Ovary (tissue), 9 donors: ENCODE data around the gene SNCAIP. TPM values are rescaled to one million over a fixed set of nuclear protein-coding genes. Genes with fewer than 3 reads are reported as not detected.

Source experiments
- DNase-seq, 5 donors: peaks; one replicate each; pipeline ENCODE4 v3.0.0-alpha.2; 2019 to 2020
- H3K27ac ChIP-seq, 2 donors: fragments of 200-600 bp; one replicate each; pipeline versions ENCODE4 v1.5.1 to v1.8.0; 2019 to 2022
- H3K27me3 ChIP-seq: fragments of 200-600 bp; one replicate; pipeline ENCODE4 v1.8.0; 2022
- H3K36me3 ChIP-seq: fragments of 200-600 bp; sonication (generic); one replicate; pipeline ENCODE4 v1.5.1; 2019
- H3K4me1 ChIP-seq: one replicate; pipeline ENCODE4 v1.8.1; 2013; ENCODE audit warnings: mild to moderate bottlenecking, moderate library complexity; ENCODE audit not compliant: insufficient read depth
- H3K4me3 ChIP-seq: fragments of 200-600 bp; sonication (generic); one replicate; pipeline ENCODE4 v1.5.1; 2017
- H3K9me3 ChIP-seq, 2 donors: fragments of 200-600 bp in 1 of 2; sonication (generic) in 1 of 2; one replicate each; pipeline versions ENCODE4 v1.5.1 to v1.8.1; 2013 to 2019; ENCODE audit warnings: mild to moderate bottlenecking in 1 of 2, moderate library complexity in 1 of 2
- CTCF ChIP-seq, 3 donors: fragments of 450-650 bp in 2 of 3; fragments of 200-600 bp in 1 of 3; IDR thresholded peaks; one replicate each; pipeline versions ENCODE4 v1.5.1 to v1.8.0; 2016 to 2022; ENCODE audit warnings: antibody characterized with exemption in 3 of 3, mild to moderate bottlenecking in 1 of 3
- EP300 ChIP-seq: sonication (generic); formaldehyde crosslinking; IDR thresholded peaks from one replicate; pipeline ENCODE4 v1.6.1; 2017; ENCODE audit warnings: antibody characterized with exemption
- POLR2A ChIP-seq: fragments of 450-650 bp; IDR thresholded peaks from one replicate; pipeline ENCODE4 v1.6.1; 2017; ENCODE audit warnings: antibody characterized with exemption, mild to moderate bottlenecking, moderate library complexity
- WGBS, 3 donors: extraction: QIAGEN DNeasy Blood & Tissue Kit in 1 of 3; methylation state at CpG; one replicate each; pipeline versions ENCODE4 v1.1.5 to v1.1.7; 2013 to 2017; 5-methylcytosine and 5-hydroxymethylcytosine counted together
- intact Hi-C, 4 donors: fragments of 100-400 bp; cut with DNase I; formaldehyde crosslinking; loops; one replicate each; pipeline versions ENCODE4 v1.11.0 to v1.15.1; 2022 to 2023
- polyA plus RNA-seq, 2 donors: library from polyadenylated mRNA; stranded (reverse); fragments of 200-250 nt in 1 of 2; fragments of 350-450 nt in 1 of 2; fragmentation: Illumina TruSeq in 1 of 2; extraction: RNeasy Lipid Tissue Mini Kit (QIAGEN cat#74804) in 1 of 2; gene quantifications; one replicate each; pipeline ENCODE4 v1.2.3, GENCODE V29; 2013 to 2014
- total RNA-seq, 7 donors: library from RNA; depleted of rRNA in 2 of 7; stranded (reverse); fragments of >200 nt in 2 of 7; fragmentation: NEBNext Ultra II Directional in 3 of 7; extraction: Animal tissue kit (Norgen Biotek cat#: 25700) in 3 of 7; gene quantifications; one replicate each; pipeline versions ENCODE4 v1.1.0 to v1.2.4, GENCODE V29; 2016 to 2023
- donor health status: DM: no; HTN: no; CAD: no; lungs with moderate emphysema.
- donor health status: DM: no; HTN: no; CAD: no.
- donor health status: Bipolar disorder and iron deficiency.
- donor health status: DM: yes; HTN: yes; CAD: no.
- donor health status: DM: no; HTN: no; CAD: no.
- donor health status: DM: yes; HTN: yes; CAD: no.

SNCAIP gene
- total and polyA plus RNA-seq, 9 donors, result 20.4 to 92.5 (median 46.9) TPM

DNA sequence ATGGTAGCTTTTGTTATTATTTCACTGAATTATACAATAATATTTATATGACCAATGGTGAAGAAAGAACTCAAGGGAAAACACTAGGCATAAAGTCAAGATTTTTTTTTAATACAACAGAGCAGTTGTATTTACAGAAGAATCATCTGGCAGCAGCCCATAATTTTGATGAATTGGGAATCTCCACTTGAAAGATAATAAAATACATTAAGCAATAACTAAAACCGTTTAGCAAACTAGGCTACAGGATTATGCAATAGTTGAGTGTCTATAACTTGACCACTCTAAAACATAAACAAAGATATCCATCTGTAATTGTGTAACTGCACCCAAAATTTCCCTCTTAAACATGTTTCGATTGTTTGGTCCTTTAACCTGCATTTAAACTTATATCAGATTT is 80.8 kb downstream of the SNCAIP start:
- TF ChIP-seq EP300 (no peak), POLR2A (no peak), CTCF (IDR thresholded peaks at IDR 0.05) (no peak)
- Histone ChIP-seq H3K4me3 (no peak overlapping the region), H3K4me1 (peaks cover 7% of the 10 kb centered on the region), H3K27me3 (no peaks in the 10 kb centered on the region), H3K27ac (no peak overlapping the region), H3K36me3 (no peaks in the 10 kb centered on the region), H3K9me3 (no peaks in the 10 kb centered on the region)
- 46 to 50% (median 49%) methylated on average over 2 of the region's 2 CpGs for WGBS, 3 donors
- DNase-seq, result no peak
- intact Hi-C loops, result no loop called here

DNA sequence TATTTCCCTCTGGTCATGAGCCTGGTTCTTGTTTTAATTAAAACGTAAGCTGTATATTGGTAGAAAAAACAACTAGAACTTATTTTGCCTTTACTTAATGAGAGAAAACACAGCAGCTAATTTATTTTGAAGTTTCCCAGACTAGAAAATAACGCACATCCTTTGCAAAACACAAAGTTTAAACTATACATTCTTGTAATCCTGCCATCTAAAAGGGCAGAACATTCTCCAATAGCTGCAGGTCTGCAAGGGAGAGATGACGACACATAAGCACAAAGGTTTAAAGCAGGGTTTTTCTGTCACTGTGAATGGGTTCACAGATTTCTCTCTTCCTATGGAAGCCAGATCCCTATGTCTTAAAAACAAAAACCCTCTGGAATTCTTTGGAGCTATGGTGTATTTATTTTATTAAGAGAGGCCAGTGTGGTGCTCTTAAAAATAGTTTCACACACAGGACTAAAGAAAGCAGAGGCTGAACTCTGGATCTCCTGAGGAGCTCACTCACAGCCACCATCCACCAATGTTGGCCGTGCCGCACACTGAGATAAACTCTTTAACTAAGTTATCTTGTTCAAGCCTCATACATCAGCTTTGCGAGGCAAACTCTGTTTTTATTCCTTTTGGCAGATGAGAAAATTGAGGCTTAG is 82.4 kb downstream of the SNCAIP start:
- WGBS, 3 donors, result 50 to 59% (median 56%) methylated on average over 6 of the region's 6 CpGs
- H3K4me3 ChIP-seq, result no peak overlapping the region
- H3K36me3 ChIP-seq, result no peaks in the 10 kb centered on the region
- DNase-seq, result no peak
- TF ChIP-seq CTCF (IDR thresholded peaks at IDR 0.05) (no peak), POLR2A (no peak), EP300 (no peak)
- H3K27me3 ChIP-seq, result no peaks in the 10 kb centered on the region
- intact Hi-C loops, result no loop called here
- peaks cover 7% of the 10 kb centered on the region for H3K4me1 ChIP-seq
- no peak overlapping the region for H3K27ac ChIP-seq
- H3K9me3 ChIP-seq, result no peaks in the 10 kb centered on the region

DNA sequence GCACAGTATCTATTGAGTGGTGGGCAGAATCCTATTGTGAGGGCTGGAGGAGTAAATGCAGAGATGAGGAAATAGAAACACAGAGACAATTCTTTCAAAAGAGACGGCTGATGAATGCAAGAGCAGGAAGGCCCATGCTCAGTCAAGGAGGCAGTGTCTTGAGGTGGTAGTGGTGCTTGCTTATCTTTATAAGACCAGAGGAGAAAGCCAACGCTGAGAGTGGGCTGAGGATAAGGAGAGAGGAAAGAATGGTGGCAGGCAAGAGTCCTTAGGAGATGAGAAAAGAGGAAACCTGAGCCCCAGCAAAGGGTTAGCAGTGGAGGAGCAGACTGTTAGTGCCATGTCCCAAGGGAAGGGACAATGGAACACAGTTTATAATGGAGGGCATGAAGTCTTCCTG is 86.0 kb downstream of the SNCAIP start:
- no peaks in the 10 kb centered on the region for H3K36me3 ChIP-seq
- TF ChIP-seq CTCF (IDR thresholded peaks at IDR 0.05), result no peak
- no peak for TF ChIP-seq POLR2A
- no peak for TF ChIP-seq EP300

DNA sequence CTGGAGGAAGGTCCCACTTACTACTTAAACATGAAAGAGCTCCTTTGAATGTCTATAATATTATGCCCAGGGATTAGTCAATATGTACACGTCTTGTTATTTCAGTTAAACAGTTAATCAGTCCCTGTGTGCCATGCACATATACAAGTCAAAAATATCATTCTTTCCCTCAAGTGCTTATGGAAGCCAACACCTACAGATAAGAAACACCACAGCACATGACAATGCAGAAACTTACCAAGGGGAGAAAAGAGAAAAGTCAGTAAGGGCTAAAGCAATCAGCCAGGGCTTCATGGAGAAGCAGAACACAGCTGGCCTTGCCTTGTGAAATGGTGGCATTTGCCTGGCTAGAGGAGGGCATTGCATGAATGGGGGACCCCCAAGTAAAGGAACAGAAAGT is 88.3 kb downstream of the SNCAIP start:
- H3K4me3 ChIP-seq, result no peak overlapping the region
- H3K36me3 ChIP-seq, result no peaks in the 10 kb centered on the region
- no peak overlapping the region for H3K27ac ChIP-seq
- intact Hi-C loops, result no loop called here
- H3K4me1 ChIP-seq, result peaks cover 2% of the 10 kb centered on the region
- H3K27me3 ChIP-seq, result no peaks in the 10 kb centered on the region
- no peak for DNase-seq
- TF ChIP-seq POLR2A (no peak), EP300 (no peak), CTCF (IDR thresholded peaks at IDR 0.05) (no peak)
- no peaks in the 10 kb centered on the region for H3K9me3 ChIP-seq
- 92 to 98% (median 97%) methylated on average over 1 of the region's 1 CpG for WGBS, 3 donors

More for the DNA sequence above, 86.0 kb downstream of the SNCAIP start:
- Histone ChIP-seq H3K9me3 (no peaks in the 10 kb centered on the region), H3K27ac (no peak overlapping the region), H3K4me1 (no peaks in the 10 kb centered on the region), H3K27me3 (no peaks in the 10 kb centered on the region), H3K4me3 (no peak overlapping the region)
- WGBS, 3 donors, result 91 to 92% (median 92%) methylated on average over 2 of the region's 2 CpGs
- DNase-seq, result no peak
- intact Hi-C loops, result no loop called here
